Activated CD4-positive, alpha-beta T cell treated with anti-CD3 and anti-CD28 coated beads for 36 hours (primary cell): ENCODE results near the gene SLC5A9. TPM values are rescaled to one million over a fixed set of nuclear protein-coding genes. Genes with fewer than 3 reads are reported as not detected.
"Not testable (repeated sequence)": the region's sequence is repeated elsewhere in the genome, so short reads cannot be mapped to it uniquely, and the experiment has no call there.

ENCODE experiments used
- ATAC-seq: fragments of 200-7000 bp; cut with Tn5 transposase; one replicate; pipeline ENCODE4 v1.10.0; 2021; ENCODE audit warnings: mild to moderate bottlenecking, moderate library complexity
- CTCF ChIA-PET: fragments of 350-600 bp; sonication (Branson Sonifier 250); formaldehyde crosslinking; loops from one replicate; lab custom pipeline; 2021; ENCODE audit warnings: antibody characterized with exemption; lab: Charles Lee
- POLR2A ChIA-PET: fragments of 350-600 bp; sonication (Branson Sonifier 250); formaldehyde crosslinking; loops from one replicate; lab custom pipeline; 2021; ENCODE audit warnings: antibody characterized with exemption, inconsistent platforms; lab: Charles Lee
- DNase-seq: peaks from one replicate; pipeline ENCODE4 v3.0.0-alpha.2; 2020
- H3K27ac Mint-ChIP-seq: one replicate; pipeline ENCODE4 v1.8.0; 2021; ENCODE audit warnings: mixed read lengths
- H3K27me3 Mint-ChIP-seq: one replicate; pipeline ENCODE4 v1.8.0; 2021; ENCODE audit warnings: mixed read lengths
- H3K36me3 Mint-ChIP-seq: one replicate; pipeline ENCODE4 v1.8.0; 2021; ENCODE audit warnings: low read depth, mixed read lengths
- H3K4me1 Mint-ChIP-seq: one replicate; pipeline ENCODE4 v1.8.0; 2021; ENCODE audit warnings: mixed read lengths
- H3K4me3 Mint-ChIP-seq: one replicate; pipeline ENCODE4 v1.8.0; 2021; ENCODE audit warnings: mild to moderate bottlenecking, moderate library complexity, mixed read lengths
- H3K9me3 Mint-ChIP-seq: one replicate; pipeline ENCODE4 v1.8.0; 2021; ENCODE audit warnings: low read depth, mixed read lengths
- intact Hi-C, 2 experiments: fragments of 100-400 bp; cut with DNase I in 1 of 2; cut with micrococcal nuclease in 1 of 2; formaldehyde crosslinking; loops; one replicate each; pipeline versions ENCODE4 v1.14.2 to v1.15.1; 2022 to 2024; cut with DNase I, micrococcal nuclease
- total RNA-seq, 2 experiments: library from RNA; stranded (reverse); gene quantifications; one replicate each; pipeline ENCODE4 v1.2.3, GENCODE V29; 2021

Gene SLC5A9
- total RNA-seq, 2 experiments from 2014 or later: not detected

- H3K36me3 Mint-ChIP-seq: no peaks in the 10 kb centered on the region
- H3K27me3 Mint-ChIP-seq: peaks cover 6% of the 10 kb centered on the region
- H3K4me3 Mint-ChIP-seq: no peak overlapping the region
- DNase-seq: no peak
- no peaks in the 10 kb centered on the region for H3K9me3 Mint-ChIP-seq
- POLR2A ChIA-PET: no interaction called here
- ATAC-seq: no peak
- peaks cover 3% of the 10 kb centered on the region for H3K4me1 Mint-ChIP-seq
- intact Hi-C loops: no loop called here
- H3K27ac Mint-ChIP-seq: no peak overlapping the region
- CTCF ChIA-PET: interaction anchor here (1.2 kb wide), 1 partner anchor 8 kb away, joined by 3 read pairs; no protein-coding TSS in a partner anchor
Observed at GRCh38 chr1:48246727-48247126, 24.2 kb downstream of the SLC5A9 start.

GRCh38 chr1:48248356-48248755 lies 25.8 kb downstream of the SLC5A9 start:
- Mint-ChIP-seq H3K27me3 (peaks cover 6% of the 10 kb centered on the region), H3K27ac (no peak overlapping the region), H3K4me1 (peaks cover 3% of the 10 kb centered on the region), H3K9me3 (no peaks in the 10 kb centered on the region), H3K4me3 (no peak overlapping the region), H3K36me3 (no peaks in the 10 kb centered on the region)
- intact Hi-C loops: no loop called here
- POLR2A ChIA-PET: no interaction called here
- no peak for DNase-seq
- CTCF ChIA-PET: no interaction called here
- no peak for ATAC-seq

- Mint-ChIP-seq H3K4me1 (peaks cover 3% of the 10 kb centered on the region), H3K4me3 (no peak overlapping the region), H3K27ac (no peak overlapping the region), H3K9me3 (no peaks in the 10 kb centered on the region), H3K36me3 (no peaks in the 10 kb centered on the region), H3K27me3 (peaks cover 6% of the 10 kb centered on the region)
- intact Hi-C loops: no loop called here
- CTCF ChIA-PET: no interaction called here
- DNase-seq: no peak
- POLR2A ChIA-PET: no interaction called here
- ATAC-seq: no peak
Observed at GRCh38 chr1:48249868-48250267, 27.4 kb downstream of the SLC5A9 start.

- H3K4me3 Mint-ChIP-seq: no peak overlapping the region
- POLR2A ChIA-PET: no interaction called here
- H3K27me3 Mint-ChIP-seq: peaks cover 6% of the 10 kb centered on the region
- intact Hi-C loops: no loop called here
- no peaks in the 10 kb centered on the region for H3K4me1 Mint-ChIP-seq
- H3K27ac Mint-ChIP-seq: no peak overlapping the region
- no peaks in the 10 kb centered on the region for H3K9me3 Mint-ChIP-seq
- no peak for ATAC-seq
- CTCF ChIA-PET: no interaction called here
- DNase-seq: no peak
- H3K36me3 Mint-ChIP-seq: no peaks in the 10 kb centered on the region
Observed at GRCh38 chr1:48250572-48250971, 28.1 kb downstream of the SLC5A9 start.

GRCh38 chr1:48251323-48251722 lies 28.8 kb downstream of the SLC5A9 start:
- H3K9me3 Mint-ChIP-seq: no peaks in the 10 kb centered on the region

GRCh38 chr1:48251821-48252220 lies 29.3 kb downstream of the SLC5A9 start:
- ChIA-PET CTCF (interaction anchor here (0.6 kb wide), 1 partner anchor 171 kb away, joined by 3 read pairs; no protein-coding TSS in a partner anchor), POLR2A (no interaction called here)
- no peaks in the 10 kb centered on the region for H3K9me3 Mint-ChIP-seq
- H3K4me3 Mint-ChIP-seq: no peak overlapping the region
- ATAC-seq (no peak), DNase-seq (no peak)
- no peaks in the 10 kb centered on the region for H3K36me3 Mint-ChIP-seq
- H3K27ac Mint-ChIP-seq: no peak overlapping the region
- H3K27me3 Mint-ChIP-seq: peaks cover 6% of the 10 kb centered on the region
- H3K4me1 Mint-ChIP-seq: no peaks in the 10 kb centered on the region
- intact Hi-C loops: no loop called here

More at GRCh38 chr1:48251323-48251722, 28.8 kb downstream of the SLC5A9 start:
- ATAC-seq (no peak), DNase-seq (no peak)
- H3K27me3 Mint-ChIP-seq: peaks cover 6% of the 10 kb centered on the region
- ChIA-PET CTCF (interaction anchor here (0.6 to 0.7 kb wide), 2 partner anchors 157 to 170 kb away, joined by 3 read pairs; no protein-coding TSS in a partner anchor), POLR2A (no interaction called here)
- H3K4me3 Mint-ChIP-seq: no peak overlapping the region
- H3K36me3 Mint-ChIP-seq: no peaks in the 10 kb centered on the region
- intact Hi-C loops: no loop called here
- H3K4me1 Mint-ChIP-seq: no peaks in the 10 kb centered on the region
- H3K27ac Mint-ChIP-seq: no peak overlapping the region

GRCh38 chr1:48254254-48254653 lies 31.7 kb downstream of the SLC5A9 start:
- no peak for DNase-seq
- no peak overlapping the region for H3K4me3 Mint-ChIP-seq
- ATAC-seq: no peak
- ChIA-PET POLR2A (no interaction called here), CTCF (no interaction called here)
- H3K4me1 Mint-ChIP-seq: no peaks in the 10 kb centered on the region
- H3K36me3 Mint-ChIP-seq: no peaks in the 10 kb centered on the region
- no peaks in the 10 kb centered on the region for H3K9me3 Mint-ChIP-seq
- no peak overlapping the region for H3K27ac Mint-ChIP-seq
- peaks cover 2% of the 10 kb centered on the region for H3K27me3 Mint-ChIP-seq
- intact Hi-C loops: no loop called here

- DNase-seq (no peak), ATAC-seq (no peak)
- POLR2A ChIA-PET: no interaction called here
- Mint-ChIP-seq H3K4me1 (no peaks in the 10 kb centered on the region), H3K4me3 (no peak overlapping the region), H3K36me3 (no peaks in the 10 kb centered on the region), H3K27ac (no peak overlapping the region), H3K9me3 (no peaks in the 10 kb centered on the region), H3K27me3 (no peaks in the 10 kb centered on the region)
- intact Hi-C loops: no loop called here
- CTCF ChIA-PET: no interaction called here
Observed at GRCh38 chr1:48258106-48258505, 35.6 kb downstream of the SLC5A9 start.

GRCh38 chr1:48261881-48262400 lies 39.4 kb downstream of the SLC5A9 start:
- ChIA-PET POLR2A (no interaction called here), CTCF (no interaction called here)
- Mint-ChIP-seq H3K9me3 (no peaks in the 10 kb centered on the region), H3K4me1 (no peaks in the 10 kb centered on the region), H3K4me3 (no peak overlapping the region), H3K27me3 (peaks cover 3% of the 10 kb centered on the region), H3K27ac (no peak overlapping the region), H3K36me3 (no peaks in the 10 kb centered on the region)
- DNase-seq (no peak), ATAC-seq (no peak)
- intact Hi-C loops: no loop called here

GRCh38 chr1:48263041-48263440 lies 40.5 kb downstream of the SLC5A9 start:
- Mint-ChIP-seq H3K4me1 (no peaks in the 10 kb centered on the region), H3K9me3 (no peaks in the 10 kb centered on the region), H3K27me3 (peaks cover 3% of the 10 kb centered on the region), H3K4me3 (no peak overlapping the region), H3K27ac (no peak overlapping the region), H3K36me3 (no peaks in the 10 kb centered on the region)
- CTCF ChIA-PET: no interaction called here
- intact Hi-C loops: no loop called here
- no peak for ATAC-seq
- no peak for DNase-seq
- POLR2A ChIA-PET: no interaction called here

GRCh38 chr1:48266576-48266975 lies 44.1 kb downstream of the SLC5A9 start:
- Mint-ChIP-seq H3K36me3 (no peaks in the 10 kb centered on the region), H3K4me3 (no peak overlapping the region), H3K9me3 (no peaks in the 10 kb centered on the region), H3K4me1 (no peaks in the 10 kb centered on the region), H3K27ac (no peak overlapping the region), H3K27me3 (peaks cover 3% of the 10 kb centered on the region)
- ChIA-PET CTCF (no interaction called here), POLR2A (interaction anchor here (0.5 kb wide), 1 partner anchor 127 kb away, joined by 7 read pairs; no protein-coding TSS in a partner anchor)
- DNase-seq: no peak
- intact Hi-C loops: no loop called here
- ATAC-seq: no peak

- H3K4me1 Mint-ChIP-seq, H3K36me3 Mint-ChIP-seq, POLR2A ChIA-PET, H3K27ac Mint-ChIP-seq, H3K27me3 Mint-ChIP-seq, H3K4me3 Mint-ChIP-seq, ATAC-seq, intact Hi-C loops, CTCF ChIA-PET, DNase-seq: not testable (repeated sequence)
- peaks cover 21% of the 10 kb centered on the region for H3K9me3 Mint-ChIP-seq
Observed at GRCh38 chr1:48277437-48277836, 54.9 kb downstream of the SLC5A9 start.
